ENCODE data around the gene TMEM191C.
"Not testable (repeated sequence)": the region's sequence is repeated elsewhere in the genome, so short reads cannot be mapped to it uniquely, and the experiment has no call there.

The TMEM191C gene

GRCh38 chr22:21514117-21514516 is 46.9 kb downstream of the TMEM191C start:
- not testable (repeated sequence) for H3K36me3 ChIP-seq (ENCODE audit: control insufficient read depth, insufficient read depth, low read length); H3K27ac ChIP-seq (ENCODE audit: insufficient read depth, low read depth, low read length, poor library complexity, severe bottlenecking)
- WGBS, 2 experiments: no CpG with 5 or more reads among the region's 12 CpGs

GRCh38 chr22:21515234-21515633 is 48.0 kb downstream of the TMEM191C start:
- no CpG with 5 or more reads among the region's 9 CpGs for WGBS, 2 experiments
- not testable (repeated sequence) for H3K4me1 ChIP-seq (ENCODE audit: control insufficient read depth, insufficient read depth, low read length); H3K36me3 ChIP-seq (ENCODE audit: control insufficient read depth, insufficient read depth, low read length)

More at GRCh38 chr22:21514117-21514516, 46.9 kb downstream of the TMEM191C start:
- not testable (repeated sequence) for H3K4me3 ChIP-seq (ENCODE audit: insufficient read depth, low read depth, low read length); H3K4me1 ChIP-seq (ENCODE audit: control insufficient read depth, insufficient read depth, low read length); H3K27me3 ChIP-seq (ENCODE audit: control insufficient read depth, insufficient read depth, low read length, poor library complexity, severe bottlenecking); H3K9me3 ChIP-seq (ENCODE audit: control insufficient read depth, low read length)

GRCh38 chr22:21516522-21516921 is 49.3 kb downstream of the TMEM191C start:
- H3K27me3 ChIP-seq (ENCODE audit: control insufficient read depth, insufficient read depth, low read length, poor library complexity, severe bottlenecking); H3K36me3 ChIP-seq (ENCODE audit: control insufficient read depth, insufficient read depth, low read length); H3K9me3 ChIP-seq (ENCODE audit: control insufficient read depth, low read length); H3K27ac ChIP-seq (ENCODE audit: insufficient read depth, low read depth, low read length, poor library complexity, severe bottlenecking); H3K4me3 ChIP-seq (ENCODE audit: insufficient read depth, low read depth, low read length); H3K4me1 ChIP-seq (ENCODE audit: control insufficient read depth, insufficient read depth, low read length): not testable (repeated sequence)
- no CpG with 5 or more reads among the region's 22 CpGs for WGBS, 2 experiments

More at GRCh38 chr22:21515234-21515633, 48.0 kb downstream of the TMEM191C start:
- not testable (repeated sequence) for H3K27ac ChIP-seq (ENCODE audit: insufficient read depth, low read depth, low read length, poor library complexity, severe bottlenecking); H3K4me3 ChIP-seq (ENCODE audit: insufficient read depth, low read depth, low read length); H3K27me3 ChIP-seq (ENCODE audit: control insufficient read depth, insufficient read depth, low read length, poor library complexity, severe bottlenecking); H3K9me3 ChIP-seq (ENCODE audit: control insufficient read depth, low read length)

- not testable (repeated sequence) for H3K4me1 ChIP-seq (ENCODE audit: control insufficient read depth, insufficient read depth, low read length); H3K27ac ChIP-seq (ENCODE audit: insufficient read depth, low read depth, low read length, poor library complexity, severe bottlenecking); H3K36me3 ChIP-seq (ENCODE audit: control insufficient read depth, insufficient read depth, low read length); H3K27me3 ChIP-seq (ENCODE audit: control insufficient read depth, insufficient read depth, low read length, poor library complexity, severe bottlenecking); H3K9me3 ChIP-seq (ENCODE audit: control insufficient read depth, low read length); H3K4me3 ChIP-seq (ENCODE audit: insufficient read depth, low read depth, low read length)
- WGBS, 2 experiments: no CpG with 5 or more reads among the region's 115 CpGs
Observed at GRCh38 chr22:21516970-21517764, 50.0 kb downstream of the TMEM191C start.
